GM11168 (cell line): ENCODE data around the gene GRAMD1A.

Experiments used
- in situ Hi-C: fragments of 300-500 bp; cut with MboI; formaldehyde crosslinking; loops from one replicate; pipeline ENCODE4 v1.12.0; 2022; ENCODE audit warnings: low sequenced_read_pairs; ENCODE audit not compliant: unreplicated experiment

Gene GRAMD1A

GRCh38 chr19:35066691-35067563 lies 66.8 kb downstream of the GRAMD1A start:
- in situ Hi-C loops = no loop called here

GRCh38 chr19:35068941-35069634 lies 69.0 kb downstream of the GRAMD1A start:
- in situ Hi-C loops = no loop called here

- in situ Hi-C loops = no loop called here
These were observed 69.6 kb downstream of the GRAMD1A start for GRCh38 chr19:35069696-35070095.

GRCh38 chr19:35070471-35070870 lies 70.3 kb downstream of the GRAMD1A start:
- in situ Hi-C loops = no loop called here

- in situ Hi-C loops = no loop called here
These were observed 73.4 kb downstream of the GRAMD1A start for GRCh38 chr19:35073516-35073915.

GRCh38 chr19:35073941-35074340 lies 73.8 kb downstream of the GRAMD1A start:
- in situ Hi-C loops = no loop called here

GRCh38 chr19:35074426-35075201 lies 74.5 kb downstream of the GRAMD1A start:
- in situ Hi-C loops = no loop called here

GRCh38 chr19:35075202-35076025 lies 75.3 kb downstream of the GRAMD1A start:
- in situ Hi-C loops = no loop called here

- in situ Hi-C loops = no loop called here
These were observed 75.9 kb downstream of the GRAMD1A start for GRCh38 chr19:35076026-35076370.
